ENCODE results near the gene C9orf153.
A peak's percentile ranks its signal among the peaks of the same experiment; 100 is the strongest.
"Not testable (repeated sequence)": the region's sequence is repeated elsewhere in the genome, so short reads cannot be mapped to it uniquely, and the experiment has no call there.

C9orf153 gene

GRCh38 chr9:86259557-86259956, at the start of gene C9orf153:
Gene C9orf153 (minus strand): TSS chr9:86259657. CDS start chr9:86229603, 30,054 bp downstream.
- no peak for DNase-seq (ENCODE audit: low read depth in 2 of 2)

DNA sequence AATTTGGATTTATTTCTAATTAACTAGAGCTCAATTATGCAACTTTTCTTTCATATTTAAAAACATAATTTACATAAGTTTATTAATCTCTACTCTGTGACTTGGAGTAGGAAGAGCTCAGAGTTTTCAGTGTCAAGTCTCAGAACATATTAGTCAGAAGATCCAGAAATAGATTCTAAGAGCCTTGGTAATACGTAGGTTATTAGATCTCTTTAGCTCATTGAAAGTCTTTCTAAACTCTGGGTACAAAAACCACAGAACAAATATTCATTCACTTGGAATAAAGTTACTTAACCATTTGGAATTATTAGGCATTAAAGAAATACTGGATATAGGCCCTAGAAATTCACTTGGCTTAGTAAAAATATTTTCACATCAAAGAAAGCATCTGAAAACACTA, 49.2 kb upstream of the C9orf153 start:
- DNase-seq (ENCODE audit: low read depth in 2 of 2), result no peak

- DNase-seq (ENCODE audit: low read depth in 2 of 2), result no peak
Measured at GRCh38 chr9:86304236-86304730, 44.8 kb upstream of the C9orf153 start.

GRCh38 chr9:86303316-86303975, 44.0 kb upstream of the C9orf153 start:
- peak in 1 of 2 donors; percentile 40 for DNase-seq (ENCODE audit: low read depth in 2 of 2)

- no peak for DNase-seq (ENCODE audit: low read depth in 2 of 2)
Measured at GRCh38 chr9:86301686-86302085, 42.2 kb upstream of the C9orf153 start.

GRCh38 chr9:86300701-86301100, 41.2 kb upstream of the C9orf153 start:
- DNase-seq (ENCODE audit: low read depth in 2 of 2), result no peak

GRCh38 chr9:86298873-86299272, 39.4 kb upstream of the C9orf153 start:
- no peak for DNase-seq (ENCODE audit: low read depth in 2 of 2)

GRCh38 chr9:86290341-86290740, 30.9 kb upstream of the C9orf153 start:
- DNase-seq (ENCODE audit: low read depth in 2 of 2), result not testable (repeated sequence)

DNA sequence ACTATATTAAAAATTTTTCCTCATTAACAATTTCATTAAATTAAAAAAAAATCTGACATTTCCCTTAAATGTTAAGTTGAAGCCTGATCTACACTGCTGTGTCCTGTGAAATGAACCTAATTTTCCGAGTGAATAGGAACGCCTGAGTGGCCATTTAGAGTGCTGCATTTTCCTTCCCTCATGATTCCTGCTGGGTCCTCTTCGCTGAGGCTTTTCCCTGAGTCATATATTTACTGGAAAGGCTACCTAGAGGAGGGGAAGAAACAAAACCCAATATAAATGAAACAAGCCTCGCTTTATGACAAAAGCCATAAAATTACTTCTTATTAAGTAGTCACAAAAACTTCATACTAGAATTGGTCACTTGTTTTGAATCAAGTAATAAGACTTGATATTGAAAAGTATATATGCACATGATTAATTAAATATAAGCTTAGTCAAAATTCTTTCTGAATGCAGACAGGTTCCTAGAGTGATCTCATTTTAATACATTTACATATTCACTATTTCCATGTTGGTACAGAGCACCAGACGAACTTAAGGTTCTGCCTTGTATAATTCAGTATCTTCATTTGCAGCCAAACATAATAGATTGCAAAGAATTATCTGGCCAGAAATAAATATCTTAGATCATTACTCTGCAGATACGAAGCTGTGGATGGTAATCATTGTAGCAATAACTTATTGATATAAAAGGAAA, 29.2 kb upstream of the C9orf153 start:
- no peak for DNase-seq (ENCODE audit: low read depth in 2 of 2)

DNA sequence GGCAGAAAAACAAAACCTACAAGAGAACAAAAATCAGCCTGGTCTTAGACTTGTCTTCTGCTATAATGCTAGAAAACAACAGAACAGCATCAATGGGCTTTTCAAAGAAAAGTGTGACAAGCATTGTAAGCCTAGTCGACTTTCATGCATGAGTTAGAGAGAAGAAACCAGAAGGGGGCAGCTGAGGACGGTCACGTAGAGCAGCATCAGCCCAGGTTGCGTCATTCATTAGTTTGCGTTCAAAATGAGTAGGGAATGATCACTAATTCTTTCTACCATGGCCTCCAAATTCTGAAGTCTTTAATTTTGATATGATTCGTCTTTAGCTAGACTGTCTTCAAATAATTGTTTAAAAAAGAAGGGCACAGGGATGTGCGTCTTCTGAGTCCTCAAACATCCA, 27.6 kb upstream of the C9orf153 start:
- no peak for DNase-seq (ENCODE audit: low read depth in 2 of 2)

DNA sequence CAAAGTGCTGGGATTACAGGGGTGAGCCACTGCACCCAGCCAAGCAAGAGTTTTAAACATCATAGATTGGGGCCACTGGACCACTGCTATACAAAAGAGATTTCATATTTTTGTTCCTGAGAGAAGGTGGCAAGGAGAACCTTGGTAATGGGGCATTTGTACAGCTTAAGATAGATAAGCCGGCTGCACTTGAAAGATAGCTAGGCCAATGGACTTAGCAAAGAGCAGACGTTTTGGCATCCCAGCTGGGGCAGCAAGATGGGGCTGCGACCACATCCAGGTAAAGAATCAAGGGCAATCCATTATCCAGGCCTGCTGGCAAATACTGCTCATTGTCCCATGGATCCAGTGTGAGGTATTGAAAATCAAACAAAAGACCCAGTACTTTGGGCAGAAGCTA, 26.8 kb upstream of the C9orf153 start:
- DNase-seq (ENCODE audit: low read depth in 2 of 2), result no peak

- no peak for DNase-seq (ENCODE audit: low read depth in 2 of 2)
Measured at GRCh38 chr9:86285261-86285660, 25.8 kb upstream of the C9orf153 start.

GRCh38 chr9:86282979-86283535, 23.6 kb upstream of the C9orf153 start:
- no peak for DNase-seq (ENCODE audit: low read depth in 2 of 2)

- peak; percentile 95 to 98 for DNase-seq (ENCODE audit: low read depth in 2 of 2)
Measured at GRCh38 chr9:86282077-86282978, 22.9 kb upstream of the C9orf153 start, which contains the start of gene ISCA1. Gene ISCA1 (minus strand): TSS chr9:86282538. CDS start chr9:86282458, 80 bp downstream.

GRCh38 chr9:86281593-86282076, 22.2 kb upstream of the C9orf153 start:
- no peak for DNase-seq (ENCODE audit: low read depth in 2 of 2)

GRCh38 chr9:86280580-86280979, 21.1 kb upstream of the C9orf153 start:
- DNase-seq (ENCODE audit: low read depth in 2 of 2), result no peak

GRCh38 chr9:86279839-86280238, 20.4 kb upstream of the C9orf153 start:
- no peak for DNase-seq (ENCODE audit: low read depth in 2 of 2)

GRCh38 chr9:86277072-86277471, 17.6 kb upstream of the C9orf153 start:
- no peak for DNase-seq (ENCODE audit: low read depth in 2 of 2)

- no peak for DNase-seq (ENCODE audit: low read depth in 2 of 2)
Measured at GRCh38 chr9:86275962-86276361, 16.5 kb upstream of the C9orf153 start.

DNA sequence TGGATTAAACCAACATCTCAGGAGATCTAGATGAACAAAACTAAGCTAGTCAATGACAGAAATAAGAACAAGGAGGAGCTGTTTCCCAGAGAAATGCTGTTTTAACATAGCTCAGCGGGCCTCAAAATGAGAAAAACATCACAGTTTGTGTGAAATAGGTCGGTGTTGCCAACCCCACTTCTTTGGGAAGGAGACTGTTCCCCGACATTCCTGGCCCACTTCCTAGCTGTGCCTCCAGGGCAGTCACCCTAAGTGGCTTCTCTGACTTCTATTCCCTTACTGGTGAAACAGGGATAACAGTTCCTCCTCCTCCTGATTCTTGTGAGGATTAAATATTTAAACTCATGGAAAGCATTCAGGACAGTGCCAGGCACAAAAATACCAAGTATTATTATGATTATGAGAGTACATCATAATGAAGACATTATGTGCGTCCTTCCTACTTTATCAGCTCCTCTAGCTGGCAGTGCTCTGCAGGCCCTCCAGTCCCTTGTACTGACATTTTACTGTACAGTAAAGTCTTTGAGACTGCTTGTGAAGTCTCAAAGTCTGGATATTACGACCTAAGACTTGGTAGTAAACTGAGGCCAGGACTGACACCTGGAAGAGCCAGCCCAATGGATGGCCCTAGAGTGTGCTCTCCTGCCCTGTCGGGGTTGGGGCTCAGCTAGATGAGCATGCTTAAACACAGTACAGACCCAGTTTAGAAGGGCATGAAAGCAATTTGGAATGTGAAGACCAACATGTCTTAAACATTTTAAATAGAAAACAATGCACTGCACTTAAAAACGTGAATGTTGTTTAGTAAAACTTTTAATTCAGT, 15.6 kb upstream of the C9orf153 start:
- no peak for DNase-seq (ENCODE audit: low read depth in 2 of 2)

- DNase-seq (ENCODE audit: low read depth in 2 of 2), result no peak
Measured at GRCh38 chr9:86272221-86272620, 12.8 kb upstream of the C9orf153 start.
